ENCODE data around the gene TRAPPC12.
"Not testable (repeated sequence)": the region's sequence is repeated elsewhere in the genome, so short reads cannot be mapped to it uniquely, and the experiment has no call there.

The TRAPPC12 gene

GRCh38 chr2:3379647-3380534 lies at the start of gene TRAPPC12:
TSS of gene TRAPPC12 (plus strand) at chr2:3379694. CDS start at chr2:3387624, 7,930 bp downstream.
- DNase-seq (ENCODE audit: low read depth, low spot score), result peak; percentile 95

DNA sequence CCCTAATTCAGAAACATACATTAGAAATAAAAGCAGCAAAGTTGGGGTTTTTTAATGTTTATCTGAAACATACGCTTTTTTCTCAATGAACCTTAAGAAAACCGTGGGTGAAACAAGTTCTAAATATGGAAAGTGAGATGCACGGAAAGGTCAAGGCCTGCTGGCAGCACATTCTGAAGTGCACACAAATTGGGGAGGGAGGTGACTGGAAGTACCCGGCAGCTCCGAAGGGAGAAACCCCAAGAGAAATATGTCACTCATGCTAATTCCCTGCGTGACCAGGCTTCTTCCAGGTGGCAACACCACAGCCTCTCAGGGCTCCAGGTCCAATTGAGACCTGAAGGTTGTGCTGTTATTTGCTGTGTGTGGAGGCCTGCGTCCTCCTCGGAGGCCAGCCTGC lies 47.4 kb upstream of the TRAPPC12 start:
- DNase-seq (ENCODE audit: low read depth, low spot score), result no peak

DNA sequence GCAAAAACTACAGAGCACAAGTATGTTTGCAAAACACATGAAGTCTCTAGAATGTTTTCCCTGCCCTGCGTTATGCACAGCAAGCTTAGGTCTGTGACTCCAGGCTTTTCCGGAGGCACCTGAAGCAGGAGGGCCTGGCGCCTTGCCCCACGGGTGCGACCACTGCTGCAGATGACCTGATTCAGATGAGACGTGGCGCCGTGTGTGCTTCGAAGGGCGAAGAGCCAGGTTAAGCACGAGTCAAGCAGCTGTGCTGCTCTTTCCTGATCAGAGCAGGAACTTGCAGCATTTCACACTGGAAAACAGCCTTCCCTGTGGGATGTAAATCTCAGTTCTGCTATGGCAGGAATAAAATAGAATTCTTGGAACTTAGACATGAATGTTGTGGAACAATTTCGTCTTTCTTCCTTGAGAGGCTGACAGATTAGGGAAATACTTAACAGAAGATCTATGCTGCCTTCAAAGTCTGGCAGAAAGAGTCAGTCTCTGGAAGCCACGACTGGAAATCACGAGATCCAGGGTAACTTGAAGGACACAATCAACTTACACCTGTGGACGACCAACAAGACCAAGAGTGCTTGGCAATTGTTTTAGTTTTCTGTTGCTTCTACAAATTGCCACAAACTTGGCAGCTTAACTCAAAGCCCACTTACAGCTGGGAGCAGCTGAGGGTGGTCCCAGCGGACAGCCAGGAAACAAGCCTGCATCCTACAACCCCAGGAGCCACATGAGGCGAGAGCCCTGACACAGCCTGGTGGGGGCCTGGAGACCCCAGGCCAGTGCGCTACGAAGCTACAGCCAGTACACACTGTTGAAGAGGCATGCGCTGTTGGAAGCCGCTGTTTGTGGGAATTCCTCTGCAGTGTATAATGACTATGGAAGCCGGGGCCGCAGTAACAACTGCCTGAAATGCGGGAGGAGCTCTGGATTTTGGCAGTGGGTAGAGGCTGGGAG lies 44.8 kb upstream of the TRAPPC12 start:
- DNase-seq (ENCODE audit: low read depth, low spot score), result no peak

GRCh38 chr2:3336844-3337243 lies 42.6 kb upstream of the TRAPPC12 start:
- no peak for DNase-seq (ENCODE audit: low read depth, low spot score)

GRCh38 chr2:3338340-3338739 lies 41.2 kb upstream of the TRAPPC12 start:
- DNase-seq (ENCODE audit: low read depth, low spot score), result no peak

GRCh38 chr2:3340144-3340543 lies 39.4 kb upstream of the TRAPPC12 start:
- DNase-seq (ENCODE audit: low read depth, low spot score), result no peak

GRCh38 chr2:3341336-3341735 lies 38.2 kb upstream of the TRAPPC12 start:
- no peak for DNase-seq (ENCODE audit: low read depth, low spot score)

DNA sequence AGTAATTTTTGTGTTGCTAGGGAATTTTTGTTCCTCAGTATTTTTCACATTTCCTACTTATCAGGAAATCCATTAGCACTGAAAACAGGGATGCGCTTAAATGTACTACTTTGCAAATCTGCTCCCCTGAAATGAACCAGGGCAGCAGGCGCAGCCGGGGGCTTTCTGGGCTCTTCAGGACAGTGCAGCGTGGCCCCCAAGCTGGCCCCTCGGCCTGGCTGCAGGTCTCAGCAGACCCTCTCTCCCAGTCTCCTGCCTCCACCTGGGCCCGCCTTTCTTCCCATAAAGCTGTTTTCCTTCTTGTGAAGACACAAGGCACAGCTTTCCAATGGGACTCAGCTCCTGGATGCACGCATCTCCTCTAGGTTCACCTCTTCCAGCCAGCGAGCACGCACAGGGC lies 37.2 kb upstream of the TRAPPC12 start:
- no peak for DNase-seq (ENCODE audit: low read depth, low spot score)

GRCh38 chr2:3343012-3343411 lies 36.5 kb upstream of the TRAPPC12 start:
- no peak for DNase-seq (ENCODE audit: low read depth, low spot score)

DNA sequence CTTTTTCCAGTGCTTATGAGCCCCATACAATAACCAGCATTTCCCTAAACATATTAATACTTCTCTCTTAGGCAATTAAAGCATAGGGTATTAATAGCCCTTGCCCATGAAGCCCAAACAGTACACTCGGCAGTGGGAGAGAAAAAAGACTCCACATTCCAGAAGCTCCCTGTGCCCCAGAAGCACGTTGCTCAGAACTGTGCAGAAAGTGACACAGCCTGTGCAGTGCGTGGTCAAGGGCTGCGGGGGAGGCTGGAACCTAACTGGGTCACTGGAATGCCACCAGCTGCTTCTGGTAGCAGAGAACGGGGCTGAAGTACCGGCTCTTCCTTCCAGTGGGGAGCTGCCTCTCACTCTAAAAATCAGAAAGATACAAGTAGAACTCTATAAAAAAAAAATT lies 34.6 kb upstream of the TRAPPC12 start:
- no peak for DNase-seq (ENCODE audit: low read depth, low spot score)

DNA sequence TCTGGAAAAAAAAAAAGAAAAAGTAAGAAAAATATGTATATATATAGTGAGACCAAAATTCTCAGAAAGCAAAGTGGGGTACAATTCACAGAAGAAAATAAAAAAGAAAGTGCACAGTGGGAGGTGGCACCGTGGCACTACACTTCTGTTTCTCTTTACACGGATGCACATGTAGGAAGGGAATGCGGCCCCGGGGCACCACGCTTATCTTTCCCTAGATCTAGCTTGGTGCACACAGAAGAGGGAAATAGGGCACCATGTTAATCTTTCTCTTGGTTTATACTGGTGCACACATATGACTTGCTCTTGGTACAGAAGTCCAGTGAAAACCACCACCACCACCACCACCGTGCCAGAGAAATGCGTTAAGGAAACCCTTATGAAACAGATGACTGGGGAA lies 33.9 kb upstream of the TRAPPC12 start:
- DNase-seq (ENCODE audit: low read depth, low spot score), result no peak

- DNase-seq (ENCODE audit: low read depth, low spot score), result no peak
Observed at GRCh38 chr2:3348767-3349166, 30.7 kb upstream of the TRAPPC12 start.

GRCh38 chr2:3349211-3349693 lies 30.2 kb upstream of the TRAPPC12 start:
- peak; percentile 55 for DNase-seq (ENCODE audit: low read depth, low spot score)

DNA sequence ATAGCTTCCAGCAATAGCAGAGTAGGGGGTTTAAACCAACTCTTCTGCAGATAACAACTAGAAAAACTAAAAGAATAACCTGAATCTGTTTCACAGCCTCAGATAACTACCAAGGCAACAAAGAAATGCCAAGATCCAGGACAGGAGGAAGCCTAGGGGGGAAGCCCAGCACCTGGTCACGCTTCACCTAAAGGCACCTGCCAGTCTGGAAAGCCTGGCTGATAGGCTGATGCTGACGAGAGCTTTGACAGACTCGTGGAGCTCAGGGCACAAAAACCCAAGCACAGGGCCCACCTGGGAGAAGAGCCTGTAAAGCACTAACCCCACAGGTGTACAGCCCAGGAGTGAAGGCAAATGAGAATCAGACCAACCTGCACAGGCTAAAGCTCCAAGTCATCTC lies 24.5 kb upstream of the TRAPPC12 start:
- no peak for DNase-seq (ENCODE audit: low read depth, low spot score)

DNA sequence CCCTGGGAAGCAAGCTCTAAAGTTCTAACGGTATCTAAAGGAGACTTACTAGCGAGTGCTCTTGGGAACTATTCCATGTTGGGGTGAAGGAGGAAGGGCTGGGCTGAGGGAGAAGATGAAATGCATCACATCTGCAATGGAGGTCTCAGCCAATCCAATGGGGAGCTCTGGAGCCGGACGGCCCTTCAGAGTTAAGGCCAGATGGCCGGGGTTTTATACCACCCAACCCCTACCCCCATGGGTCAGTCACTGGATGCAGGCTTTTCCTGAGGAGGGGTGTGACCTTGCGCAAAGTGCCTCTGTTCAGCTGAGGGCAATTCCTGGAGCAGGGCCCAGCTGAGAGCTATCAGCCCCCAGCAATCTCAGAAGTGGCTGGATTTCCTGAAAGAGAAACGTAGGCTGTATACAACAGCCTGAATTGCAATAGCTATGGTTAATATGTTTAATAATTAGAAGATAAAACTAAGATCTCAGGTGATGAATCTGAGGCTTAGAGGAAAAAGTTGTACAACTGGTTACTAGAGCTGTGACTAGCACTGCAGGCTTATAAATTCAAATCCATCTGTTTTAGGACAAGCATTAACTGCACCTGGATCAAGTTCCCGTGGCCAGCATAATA lies 23.4 kb upstream of the TRAPPC12 start:
- DNase-seq (ENCODE audit: low read depth, low spot score), result no peak

DNA sequence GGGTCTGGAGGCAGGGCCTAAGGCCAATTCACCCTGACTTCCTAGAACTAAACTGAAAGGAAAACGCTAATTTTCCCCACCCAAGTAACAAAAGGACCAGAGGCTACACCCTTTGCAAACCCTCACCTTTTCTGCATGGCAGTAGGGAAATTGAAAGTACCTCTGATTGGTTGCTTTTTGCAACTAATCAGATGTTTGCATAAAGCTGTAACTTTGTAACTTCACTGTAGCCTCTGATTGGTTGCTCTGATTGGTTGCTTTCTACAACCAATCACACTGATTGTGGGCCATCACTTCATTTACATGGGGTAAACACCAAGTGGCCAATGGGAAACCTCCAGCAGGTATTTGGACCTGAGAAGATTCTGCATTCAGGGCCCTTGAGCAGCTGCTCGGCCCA lies 22.7 kb upstream of the TRAPPC12 start:
- DNase-seq (ENCODE audit: low read depth, low spot score), result no peak

DNA sequence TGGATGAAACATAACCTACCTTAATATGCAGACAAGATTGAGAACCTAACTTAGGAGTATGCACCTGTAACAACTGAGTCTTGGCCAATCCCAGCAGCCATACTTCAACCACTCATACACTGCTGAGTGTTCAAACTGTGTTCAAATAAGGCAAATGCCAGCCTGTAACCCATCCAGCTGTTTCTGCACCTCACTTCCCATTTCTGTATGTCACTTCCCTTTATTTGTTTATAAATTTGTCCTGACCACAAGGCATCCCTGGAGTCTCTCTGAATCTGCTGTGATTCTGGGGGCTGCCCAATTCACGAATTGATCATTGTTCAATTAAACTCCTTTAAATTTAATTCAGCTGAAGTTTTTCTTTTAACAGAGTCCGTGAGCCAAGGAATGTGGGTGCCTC lies 22.0 kb upstream of the TRAPPC12 start:
- not testable (repeated sequence) for DNase-seq (ENCODE audit: low read depth, low spot score)

- no peak for DNase-seq (ENCODE audit: low read depth, low spot score)
Observed at GRCh38 chr2:3357926-3358325, 21.6 kb upstream of the TRAPPC12 start.

GRCh38 chr2:3361518-3362389 lies 17.7 kb upstream of the TRAPPC12 start:
- DNase-seq (ENCODE audit: low read depth, low spot score), result no peak

DNA sequence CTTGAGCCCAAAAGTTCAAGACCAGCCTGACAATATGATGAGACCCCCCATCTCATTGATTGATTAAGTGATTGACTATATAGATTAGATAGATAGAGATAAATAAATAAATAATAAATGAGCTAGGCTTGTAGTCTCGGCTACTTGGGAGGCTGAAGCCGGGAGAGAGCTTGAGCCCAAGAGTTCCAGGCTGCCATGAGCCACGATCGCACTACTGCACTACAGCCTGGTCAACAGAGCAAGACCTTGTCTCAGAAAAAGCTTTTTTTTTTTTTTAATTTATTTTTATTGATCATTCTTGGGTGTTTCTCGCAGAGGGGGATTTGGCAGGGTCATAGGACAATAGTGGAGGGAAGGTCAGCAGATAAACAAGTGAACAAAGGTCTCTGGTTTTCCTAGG lies 14.3 kb upstream of the TRAPPC12 start:
- DNase-seq (ENCODE audit: low read depth, low spot score), result no peak

- DNase-seq (ENCODE audit: low read depth, low spot score), result no peak
Observed at GRCh38 chr2:3368261-3368722, 11.2 kb upstream of the TRAPPC12 start.

Data from astrocyte of the hippocampus (primary cell).